ENCODE results near the gene LIPG.
"Not testable (repeated sequence)": the region's sequence is repeated elsewhere in the genome, so short reads cannot be mapped to it uniquely, and the experiment has no call there.

LIPG gene

GRCh38 chr18:49514577-49514976 is 47.3 kb upstream of the LIPG start:
- H3K9me3 ChIP-seq (ENCODE audit: control insufficient read depth, insufficient read depth, low read depth, low read length): no peaks in the 10 kb centered on the region
- no peak overlapping the region for H3K4me3 ChIP-seq (ENCODE audit: low read depth, low read length)
- no peak overlapping the region for H3K27ac ChIP-seq (ENCODE audit: extremely low read depth, low read depth, low read length)
- ChIA-PET CTCF (interaction anchor here (0.7 to 3.1 kb wide), 11 partner anchors 11 to 347 kb away, joined by 3 to 20 read pairs (median 5); no protein-coding TSS in a partner anchor), POLR2A (no interaction called here)
- peaks cover 2% of the 10 kb centered on the region; the same call in 1 of the 2 replicates for H3K4me1 ChIP-seq (ENCODE audit: control insufficient read depth, insufficient read depth, low read length)
- no peaks in the 10 kb centered on the region for H3K36me3 ChIP-seq (ENCODE audit: control insufficient read depth in 2 of 2, insufficient read depth in 1 of 2, low read length in 2 of 2)
- TF ChIP-seq ZNF514 (tag by site-specific recombination; IDR thresholded peaks at IDR 0.05) (no peak), ZIC2 (tag by site-specific recombination; IDR thresholded peaks at IDR 0.05) (no peak), ZNF274 (IDR thresholded peaks at IDR 0.05; ENCODE audit: low read length) (no peak), ZNF274 (tag by site-specific recombination; IDR thresholded peaks at IDR 0.05; ENCODE audit: borderline replicate concordance) (no peak), ZNF202 (tag by site-specific recombination; IDR thresholded peaks at IDR 0.05; ENCODE audit: borderline replicate concordance) (no peak), BCL11B (tag by site-specific recombination; IDR thresholded peaks at IDR 0.05; ENCODE audit: low read depth) (no peak), ZNF561 (tag by site-specific recombination; IDR thresholded peaks at IDR 0.05; ENCODE audit: borderline replicate concordance) (no peak), ZSCAN4 (tag by site-specific recombination; IDR thresholded peaks at IDR 0.05) (no peak), ZNF121 (tag by site-specific recombination; IDR thresholded peaks at IDR 0.05) (no peak), ZNF280C (tag by site-specific recombination; IDR thresholded peaks at IDR 0.05) (no peak), ZNF132 (tag by site-specific recombination; IDR thresholded peaks at IDR 0.05; ENCODE audit: borderline replicate concordance) (no peak), ZNF654 (tag by site-specific recombination; IDR thresholded peaks at IDR 0.05; ENCODE audit: low read depth) (no peak)

DNA sequence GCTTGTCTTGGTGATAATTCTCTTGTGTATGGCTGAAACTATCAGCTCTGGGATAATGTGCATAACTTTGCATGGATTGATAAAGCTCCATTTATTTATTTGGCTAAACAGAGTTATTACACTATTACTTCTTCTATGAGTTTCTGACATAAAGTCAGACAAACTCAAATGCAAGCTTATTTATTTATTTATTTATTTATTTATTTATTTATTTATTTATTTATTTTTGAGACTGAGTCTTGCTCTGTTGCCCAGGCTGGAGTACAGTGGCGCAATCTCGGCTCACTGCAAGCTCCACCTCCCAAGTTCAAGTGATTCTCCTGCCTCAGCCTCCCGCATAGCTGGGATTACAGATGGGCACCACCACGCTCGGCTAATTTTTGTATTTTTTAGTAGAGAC is 46.9 kb upstream of the LIPG start:
- H3K4me1 ChIP-seq (ENCODE audit: control insufficient read depth, insufficient read depth, low read length); H3K9me3 ChIP-seq (ENCODE audit: control insufficient read depth, insufficient read depth, low read depth, low read length); POLR2A ChIA-PET; H3K4me3 ChIP-seq (ENCODE audit: low read depth, low read length); H3K36me3 ChIP-seq (ENCODE audit: control insufficient read depth in 2 of 2, insufficient read depth in 1 of 2, low read length in 2 of 2); H3K27ac ChIP-seq (ENCODE audit: extremely low read depth, low read depth, low read length): not testable (repeated sequence)
- CTCF ChIA-PET: interaction anchor here (0.7 to 3.1 kb wide), 11 partner anchors 10 to 343 kb away, joined by 3 to 20 read pairs (median 5); no protein-coding TSS in a partner anchor
- TF ChIP-seq AEBP2 (tag by site-specific recombination; IDR thresholded peaks at IDR 0.05; ENCODE audit: borderline replicate concordance) (peak; percentile 97; the same call in 1 of the 2 replicates), ZNF623 (tag by site-specific recombination; IDR thresholded peaks at IDR 0.05) (peak; percentile 89), PRDM4 (tag by site-specific recombination; IDR thresholded peaks at IDR 0.05) (peak; percentile 31; the same call in 1 of the 2 replicates), ZNF791 (tag by site-specific recombination; IDR thresholded peaks at IDR 0.05) (peak; percentile 87), ZNF302 (tag by site-specific recombination; IDR thresholded peaks at IDR 0.05; ENCODE audit: low read depth) (peak; percentile 69; the same call in 1 of the 2 replicates), ZNF629 (tag by site-specific recombination; IDR thresholded peaks at IDR 0.05) (peak; percentile 77), ZNF404 (tag by site-specific recombination; IDR thresholded peaks at IDR 0.05) (peak; percentile 99), ZSCAN23 (tag by site-specific recombination; IDR thresholded peaks at IDR 0.05) (peak; percentile 66; the same call in 1 of the 2 replicates), ZNF202 (tag by site-specific recombination; IDR thresholded peaks at IDR 0.05; ENCODE audit: borderline replicate concordance) (peak; percentile 88; the same call in 1 of the 2 replicates), SP3 (tag by site-specific recombination; IDR thresholded peaks at IDR 0.05) (peak; percentile 62; the same call in 1 of the 2 replicates), MYNN (tag by site-specific recombination; IDR thresholded peaks at IDR 0.05; ENCODE audit: borderline replicate concordance) (peak; percentile 52; the same call in 1 of the 2 replicates), OVOL3 (tag by site-specific recombination; IDR thresholded peaks at IDR 0.05) (peak; percentile 86)
- TF ChIP-seq, protein P1, sequence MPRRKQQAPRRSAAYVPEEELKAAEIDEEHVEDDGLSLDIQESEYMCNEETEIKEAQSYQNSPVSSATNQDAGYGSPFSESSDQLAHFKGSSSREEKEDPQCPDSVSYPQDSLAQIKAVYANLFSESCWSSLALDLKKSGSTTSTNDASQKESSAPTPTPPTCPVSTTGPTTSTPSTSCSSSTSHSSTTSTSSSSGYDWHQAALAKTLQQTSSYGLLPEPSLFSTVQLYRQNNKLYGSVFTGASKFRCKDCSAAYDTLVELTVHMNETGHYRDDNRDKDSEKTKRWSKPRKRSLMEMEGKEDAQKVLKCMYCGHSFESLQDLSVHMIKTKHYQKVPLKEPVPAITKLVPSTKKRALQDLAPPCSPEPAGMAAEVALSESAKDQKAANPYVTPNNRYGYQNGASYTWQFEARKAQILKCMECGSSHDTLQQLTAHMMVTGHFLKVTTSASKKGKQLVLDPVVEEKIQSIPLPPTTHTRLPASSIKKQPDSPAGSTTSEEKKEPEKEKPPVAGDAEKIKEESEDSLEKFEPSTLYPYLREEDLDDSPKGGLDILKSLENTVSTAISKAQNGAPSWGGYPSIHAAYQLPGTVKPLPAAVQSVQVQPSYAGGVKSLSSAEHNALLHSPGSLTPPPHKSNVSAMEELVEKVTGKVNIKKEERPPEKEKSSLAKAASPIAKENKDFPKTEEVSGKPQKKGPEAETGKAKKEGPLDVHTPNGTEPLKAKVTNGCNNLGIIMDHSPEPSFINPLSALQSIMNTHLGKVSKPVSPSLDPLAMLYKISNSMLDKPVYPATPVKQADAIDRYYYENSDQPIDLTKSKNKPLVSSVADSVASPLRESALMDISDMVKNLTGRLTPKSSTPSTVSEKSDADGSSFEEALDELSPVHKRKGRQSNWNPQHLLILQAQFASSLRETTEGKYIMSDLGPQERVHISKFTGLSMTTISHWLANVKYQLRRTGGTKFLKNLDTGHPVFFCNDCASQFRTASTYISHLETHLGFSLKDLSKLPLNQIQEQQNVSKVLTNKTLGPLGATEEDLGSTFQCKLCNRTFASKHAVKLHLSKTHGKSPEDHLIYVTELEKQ (tag by site-specific recombination; IDR thresholded peaks at IDR 0.05; ENCODE audit: borderline replicate concordance): peak; percentile 27; the same call in 1 of the 2 replicates
